Measurements from ENCODE around the gene CPPED1. TPM values are rescaled to one million over a fixed set of nuclear protein-coding genes. Genes with fewer than 3 reads are reported as not detected.
"Not testable (repeated sequence)": the region's sequence is repeated elsewhere in the genome, so short reads cannot be mapped to it uniquely, and the experiment has no call there.

The CPPED1 gene
- polyA plus RNA-seq, 1 donor from 2014 or later: 16.6 TPM

DNA sequence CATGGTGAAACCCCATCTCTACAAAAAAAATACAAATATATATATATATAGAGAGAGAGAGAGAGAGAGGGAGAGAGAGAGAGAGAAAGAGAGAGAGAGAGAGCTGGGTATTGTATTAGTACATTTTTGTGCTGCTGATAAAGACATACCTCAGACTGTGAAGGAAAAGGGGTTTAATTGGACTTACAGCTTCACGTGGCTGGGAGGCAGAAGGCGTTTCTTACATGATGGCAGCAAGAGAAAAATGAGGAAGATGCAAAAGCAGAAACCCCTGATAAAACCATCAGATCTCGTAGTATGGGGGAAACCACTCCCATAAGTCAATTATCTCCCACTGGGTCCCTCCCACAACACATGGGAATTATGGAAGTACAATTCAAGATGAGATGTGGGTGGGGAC is 37.5 kb downstream of the CPPED1 start:
- H3K9me3 Mint-ChIP-seq, H3K27me3 Mint-ChIP-seq, H3K36me3 Mint-ChIP-seq, H3K4me3 Mint-ChIP-seq, H3K27ac Mint-ChIP-seq, H3K4me1 Mint-ChIP-seq: not testable (repeated sequence)

DNA sequence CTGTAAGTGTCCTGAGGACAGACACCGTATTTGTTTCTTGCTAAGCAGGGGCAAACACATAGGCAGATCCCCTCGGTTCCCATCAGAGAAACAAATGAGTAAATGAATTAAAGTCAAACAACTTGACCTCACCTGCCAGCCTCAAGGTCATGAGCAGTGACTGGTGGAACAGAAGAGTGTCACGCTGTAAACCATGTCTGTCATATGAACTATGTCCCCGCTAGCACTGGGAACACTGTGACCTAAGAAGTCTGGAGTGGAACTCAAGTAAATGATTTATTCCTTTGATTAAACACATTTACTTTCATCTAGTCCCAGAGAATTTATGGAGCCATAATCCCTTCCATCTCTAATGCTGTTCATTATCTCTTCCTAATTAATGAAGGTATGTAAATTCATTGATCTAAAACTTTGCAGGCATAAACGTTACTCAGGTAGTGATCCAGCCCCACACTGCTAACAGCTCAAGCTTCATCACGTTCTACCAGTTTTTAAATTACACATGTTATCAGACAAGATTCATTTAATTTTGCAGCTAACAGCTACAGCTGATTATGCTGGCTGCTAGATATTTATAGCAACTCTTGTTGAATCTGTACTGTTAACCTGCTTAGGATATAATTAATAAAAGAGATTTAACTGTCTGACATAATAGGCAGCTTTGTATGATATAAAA is 38.7 kb downstream of the CPPED1 start:
- Mint-ChIP-seq H3K4me1 (peaks cover 2 to 6% (median 6%) of the 10 kb centered on the region in 3 donors), H3K4me3 (no peak overlapping the region), H3K27me3 (no peaks in the 10 kb centered on the region), H3K27ac (no peak overlapping the region), H3K9me3 (no peaks in the 10 kb centered on the region), H3K36me3 (peaks cover 7% of the 10 kb centered on the region)

DNA sequence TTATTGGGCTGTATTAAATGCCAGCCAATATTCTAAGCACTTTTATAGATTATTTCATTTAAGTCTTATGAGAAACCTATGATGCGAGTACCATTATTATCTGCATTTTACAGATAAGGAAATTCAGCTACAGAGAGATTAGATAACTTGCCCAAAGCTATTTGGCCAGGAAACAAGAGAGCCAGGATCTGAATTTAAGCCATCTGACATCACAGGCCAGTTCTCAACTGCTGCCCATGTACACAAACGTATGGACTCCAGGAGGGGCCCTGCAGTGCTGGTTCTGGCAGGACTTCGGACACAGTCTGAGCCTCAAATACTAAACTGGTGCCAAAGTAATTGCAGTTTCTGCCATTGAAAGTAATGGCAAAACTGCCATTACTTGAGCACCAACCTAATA is 40.2 kb downstream of the CPPED1 start:
- H3K4me1 Mint-ChIP-seq: peaks cover 6 to 15% (median 6%) of the 10 kb centered on the region in 3 donors
- H3K27me3 Mint-ChIP-seq: no peaks in the 10 kb centered on the region
- H3K27ac Mint-ChIP-seq: no peak overlapping the region
- no peaks in the 10 kb centered on the region for H3K9me3 Mint-ChIP-seq
- no peak overlapping the region for H3K4me3 Mint-ChIP-seq
- peaks cover 7% of the 10 kb centered on the region for H3K36me3 Mint-ChIP-seq

DNA sequence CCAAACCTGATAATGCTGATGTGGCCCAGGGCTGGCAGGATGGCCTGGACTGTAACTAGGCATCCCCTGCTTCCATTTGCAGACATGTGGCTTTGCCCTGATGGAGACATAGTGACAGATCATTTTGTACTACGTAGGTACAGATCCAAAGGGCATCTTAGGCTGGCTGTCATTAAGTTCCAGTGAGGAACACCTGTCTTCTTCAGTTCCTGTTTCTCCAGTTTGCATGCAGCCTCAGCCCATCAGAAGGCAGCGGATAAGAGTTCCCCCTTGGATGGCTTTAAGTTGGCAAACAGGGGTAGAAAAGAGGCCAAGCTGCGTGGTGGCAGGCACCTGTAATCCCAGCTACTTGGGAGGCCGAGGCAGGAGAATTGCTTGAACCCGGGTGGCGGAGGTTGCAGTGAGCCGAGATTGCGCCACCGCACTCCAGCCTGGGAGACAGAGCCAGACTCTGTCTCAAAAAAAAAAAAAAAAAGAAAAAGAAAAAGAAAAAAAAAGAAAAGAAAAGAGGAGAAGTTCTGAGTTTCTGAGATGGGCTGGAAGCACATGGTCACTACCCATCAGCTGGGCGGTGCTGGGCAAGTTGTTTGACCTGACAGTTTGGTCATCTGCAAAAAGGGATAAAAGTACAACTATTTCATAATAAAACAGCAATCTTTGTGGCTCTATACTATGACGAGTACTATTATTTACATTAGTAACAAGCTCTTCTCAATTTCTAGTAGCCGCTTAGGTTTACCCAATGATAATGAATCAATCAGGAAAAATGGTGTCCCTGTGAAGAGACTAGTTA is 42.7 kb downstream of the CPPED1 start:
- no peak overlapping the region for H3K4me3 Mint-ChIP-seq
- peaks cover 0 to 13% (median 7%) of the 10 kb centered on the region in 3 donors for H3K4me1 Mint-ChIP-seq
- H3K27me3 Mint-ChIP-seq: no peaks in the 10 kb centered on the region
- no peaks in the 10 kb centered on the region for H3K9me3 Mint-ChIP-seq
- H3K27ac Mint-ChIP-seq: no peak overlapping the region
- peaks cover 3% of the 10 kb centered on the region for H3K36me3 Mint-ChIP-seq

DNA sequence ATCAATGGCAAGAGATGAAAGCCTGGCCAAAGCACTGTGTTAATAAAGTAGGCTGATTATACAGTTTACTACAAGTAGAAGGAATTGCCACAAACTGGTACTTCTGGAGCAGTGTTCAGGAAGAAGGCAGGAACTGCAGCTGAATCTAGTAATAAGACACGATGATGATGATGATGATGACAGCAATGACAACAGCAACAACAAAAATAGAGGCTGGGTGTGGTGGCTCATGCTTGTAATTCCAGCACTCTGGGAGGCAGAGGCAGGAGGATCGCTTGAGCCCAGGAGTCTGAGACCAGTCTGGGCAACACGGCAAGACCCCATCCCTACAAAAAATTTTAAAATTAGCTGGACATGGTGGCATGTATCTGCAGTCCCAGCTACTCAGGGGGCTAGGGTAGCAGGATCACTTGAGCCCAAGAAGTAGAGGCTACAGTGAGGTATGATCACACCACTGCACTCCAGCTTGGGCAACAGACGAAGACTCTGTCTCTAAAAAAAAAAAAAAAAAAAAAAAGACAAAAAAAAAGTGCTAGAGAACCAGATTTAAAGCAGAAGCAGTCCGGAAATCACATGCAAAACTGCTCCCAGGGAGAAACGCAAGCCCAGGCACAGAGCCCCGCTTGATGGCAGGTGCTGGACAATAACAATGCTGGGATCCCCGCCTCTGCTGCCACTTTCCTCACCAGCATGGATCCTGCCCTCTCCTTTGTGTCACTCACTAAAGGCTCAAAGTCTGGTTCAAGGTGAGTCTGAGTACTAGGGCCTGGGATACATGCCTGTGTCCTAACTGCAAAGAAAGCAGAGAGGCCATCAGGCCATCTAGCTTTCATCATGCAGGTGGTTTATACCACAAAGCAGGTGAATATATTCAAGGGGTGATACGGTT is 44.8 kb downstream of the CPPED1 start:
- Mint-ChIP-seq H3K9me3 (no peaks in the 10 kb centered on the region), H3K36me3 (no peaks in the 10 kb centered on the region), H3K4me1 (peaks cover 0 to 13% (median 6%) of the 10 kb centered on the region in 3 donors), H3K4me3 (peak overlapping the region in 2 of 4 donors; percentile 43 to 70), H3K27me3 (no peaks in the 10 kb centered on the region), H3K27ac (peak overlapping the region in 2 of 3 donors; percentile 31 to 44)

DNA sequence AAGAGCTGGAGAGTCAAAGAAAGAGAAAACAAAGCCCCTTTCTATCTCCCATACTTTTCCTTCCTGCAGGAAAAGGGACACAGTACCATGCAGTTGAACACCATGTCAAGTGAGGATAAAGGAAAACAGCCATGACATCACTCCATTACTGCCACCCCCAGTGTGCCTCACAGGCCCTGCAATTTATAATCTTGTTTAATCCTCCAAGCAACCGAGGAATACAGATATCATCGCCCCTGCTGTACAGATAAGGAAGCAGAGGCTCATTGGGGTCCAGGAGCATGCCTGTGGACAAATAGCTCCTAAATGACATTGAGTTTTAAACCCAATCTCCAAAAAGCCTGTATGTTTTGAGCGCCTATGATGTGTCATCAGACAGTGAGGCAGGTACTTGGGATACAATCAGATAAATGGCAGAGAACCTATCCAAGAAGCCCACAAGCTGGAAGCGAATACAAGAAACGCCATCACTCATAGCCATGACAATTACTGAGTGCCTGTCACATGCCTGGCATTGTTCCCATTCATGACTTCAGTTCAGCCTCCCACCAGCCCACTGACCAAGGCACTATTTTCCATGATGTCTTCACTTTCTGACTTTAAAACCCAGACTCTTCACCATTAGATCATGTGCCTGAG is 45.5 kb downstream of the CPPED1 start:
- Mint-ChIP-seq H3K4me1 (peaks cover 0 to 13% (median 6%) of the 10 kb centered on the region in 3 donors), H3K36me3 (no peaks in the 10 kb centered on the region), H3K27me3 (no peaks in the 10 kb centered on the region), H3K27ac (no peak overlapping the region), H3K9me3 (no peaks in the 10 kb centered on the region), H3K4me3 (peak overlapping the region in 2 of 4 donors; percentile 63 to 70)

DNA sequence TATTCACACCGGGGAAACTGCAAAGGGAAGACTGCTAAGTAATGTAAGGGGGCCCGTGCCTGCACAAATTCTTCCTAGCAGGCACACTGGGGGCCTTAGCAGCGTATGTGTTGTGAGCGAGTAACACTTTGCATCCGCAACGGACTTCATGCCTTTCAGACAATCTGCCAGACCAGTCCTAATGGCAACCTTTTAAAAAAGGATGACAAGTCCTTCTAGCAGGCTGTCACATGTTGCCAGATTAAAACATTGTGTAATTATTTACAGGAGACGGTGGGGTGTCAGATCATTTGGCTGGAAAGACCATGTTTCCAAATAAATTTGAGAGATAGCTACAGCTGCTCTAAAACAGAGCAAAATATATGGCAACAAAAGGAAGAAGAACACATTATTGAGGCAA is 46.1 kb downstream of the CPPED1 start:
- Mint-ChIP-seq H3K9me3 (no peaks in the 10 kb centered on the region), H3K4me3 (no peak overlapping the region), H3K36me3 (no peaks in the 10 kb centered on the region), H3K27me3 (no peaks in the 10 kb centered on the region), H3K4me1 (peaks cover 0 to 13% (median 6%) of the 10 kb centered on the region in 3 donors), H3K27ac (no peak overlapping the region)

DNA sequence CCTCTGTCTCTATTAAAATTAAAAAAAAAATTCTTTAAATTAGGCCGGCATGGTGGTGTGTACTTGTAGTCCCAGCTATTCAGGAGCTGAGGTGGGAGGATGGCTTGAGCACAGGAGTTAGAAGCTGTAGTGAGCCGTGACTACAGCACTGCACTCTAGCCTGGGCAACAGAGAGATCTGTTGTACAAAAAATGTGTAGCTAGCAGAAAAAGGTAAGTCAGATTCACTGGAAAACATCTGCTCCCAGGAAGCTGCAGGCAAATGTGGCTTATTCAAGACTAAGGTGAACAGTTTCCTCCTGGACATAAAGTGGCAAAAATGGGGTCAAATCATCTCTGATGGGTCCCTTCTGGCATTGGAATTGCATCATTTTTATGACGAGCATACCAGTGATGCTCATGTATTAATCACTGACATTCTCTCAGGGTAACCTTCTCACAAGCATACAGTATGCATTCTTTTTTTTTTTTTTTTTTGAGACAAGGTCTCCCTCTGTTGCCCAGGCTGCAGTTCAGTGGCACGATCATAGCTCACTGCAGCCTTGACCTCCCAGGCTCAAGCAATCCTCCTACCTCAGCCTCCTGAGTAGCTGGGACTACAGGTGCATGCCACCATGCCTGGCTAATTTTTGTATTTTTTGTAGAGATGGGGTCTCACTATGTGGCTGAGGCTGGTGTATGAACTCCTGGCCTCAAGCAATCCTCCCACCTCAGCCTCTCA is 48.7 kb downstream of the CPPED1 start:
- Mint-ChIP-seq H3K27ac (peak overlapping the region in 1 of 3 donors; percentile 64), H3K9me3 (no peaks in the 10 kb centered on the region), H3K36me3 (peaks cover 4% of the 10 kb centered on the region), H3K4me3 (no peak overlapping the region), H3K27me3 (no peaks in the 10 kb centered on the region), H3K4me1 (peaks cover 9 to 17% (median 14%) of the 10 kb centered on the region in 3 donors)

DNA sequence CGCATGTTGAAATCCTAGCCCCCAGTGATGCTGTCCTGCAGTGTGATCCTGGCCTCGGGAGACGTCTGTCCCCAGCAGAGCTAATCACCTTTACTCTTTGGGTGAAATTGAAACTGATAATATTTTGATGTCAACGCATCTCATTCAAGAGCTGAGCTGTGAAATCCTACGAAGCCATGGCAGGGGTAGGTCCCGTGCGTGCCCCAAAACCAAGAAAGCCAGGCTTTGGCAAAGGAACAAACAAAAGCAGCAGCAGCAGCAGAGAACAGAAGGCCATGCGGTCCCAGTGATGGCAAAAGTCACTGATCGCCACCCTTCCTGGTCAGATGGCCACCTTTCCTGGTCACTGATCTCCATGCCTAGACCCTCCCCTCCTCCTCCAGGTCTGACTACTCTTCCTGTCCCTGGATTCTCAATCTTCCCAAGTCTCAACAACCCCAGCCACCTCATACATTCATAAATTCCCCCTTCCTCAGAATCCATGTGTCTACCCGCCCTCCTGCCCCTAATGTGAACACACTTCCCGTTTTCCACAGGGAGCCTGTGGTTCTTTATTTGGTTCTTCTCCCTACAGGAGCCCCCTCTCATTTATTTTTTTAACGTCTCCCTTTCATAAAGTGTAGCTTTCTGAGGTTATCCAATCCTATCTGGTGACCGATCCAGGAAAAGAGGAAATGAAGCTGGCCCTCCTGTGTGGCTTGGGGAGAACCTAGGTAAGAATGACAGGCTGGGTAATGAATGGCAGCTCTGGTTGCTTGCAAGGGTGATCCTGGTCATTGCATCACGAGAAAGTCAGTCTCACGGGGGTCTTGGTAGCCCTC is 50.3 kb downstream of the CPPED1 start:
- no peaks in the 10 kb centered on the region for H3K27me3 Mint-ChIP-seq
- no peaks in the 10 kb centered on the region for H3K9me3 Mint-ChIP-seq
- H3K4me3 Mint-ChIP-seq: no peak overlapping the region
- no peak overlapping the region for H3K27ac Mint-ChIP-seq
- peaks cover 4 to 14% (median 7%) of the 10 kb centered on the region in 3 donors for H3K4me1 Mint-ChIP-seq
- peaks cover 4% of the 10 kb centered on the region for H3K36me3 Mint-ChIP-seq

DNA sequence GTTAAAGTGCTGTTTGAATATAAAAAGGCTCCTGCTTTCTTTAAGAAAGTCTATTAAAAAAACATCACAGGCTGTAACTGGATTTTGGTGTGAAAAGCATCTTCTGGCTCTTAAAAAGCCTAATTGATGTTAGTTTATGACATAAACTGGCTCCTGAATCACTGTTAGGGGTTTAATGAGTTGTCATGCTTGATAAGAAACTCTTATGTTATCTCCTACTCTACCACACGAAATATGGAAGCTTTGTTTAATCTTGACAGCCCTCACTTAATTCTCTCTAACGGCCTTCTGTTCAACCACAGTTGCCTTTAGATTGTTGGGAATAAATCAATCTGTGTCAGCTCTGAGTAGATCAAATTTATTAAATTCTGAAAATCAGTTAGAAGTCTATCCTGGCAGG is 51.5 kb downstream of the CPPED1 start:
- Mint-ChIP-seq H3K9me3 (no peaks in the 10 kb centered on the region), H3K4me1 (peaks cover 3 to 18% (median 7%) of the 10 kb centered on the region in 3 donors), H3K27ac (no peak overlapping the region), H3K4me3 (no peak overlapping the region), H3K27me3 (no peaks in the 10 kb centered on the region), H3K36me3 (peaks cover 4% of the 10 kb centered on the region)

DNA sequence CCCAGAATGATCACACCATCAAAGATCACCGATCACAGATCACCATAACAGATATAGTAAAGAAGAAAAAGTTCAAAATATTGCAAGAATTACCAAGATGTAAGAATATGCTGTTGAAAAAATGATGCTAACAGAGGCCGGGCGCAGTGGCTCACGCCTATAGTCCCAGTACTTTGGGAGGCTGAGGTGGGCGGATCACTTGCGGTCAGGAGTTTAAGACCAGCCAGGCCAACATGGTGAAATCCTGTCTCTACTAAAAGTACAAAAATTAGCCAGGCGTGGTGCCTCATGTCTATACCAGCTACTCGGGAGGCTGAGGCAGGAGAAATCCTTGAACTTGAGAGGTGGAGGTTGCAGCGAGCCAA is 53.2 kb downstream of the CPPED1 start:
- no peaks in the 10 kb centered on the region for H3K27me3 Mint-ChIP-seq
- H3K27ac Mint-ChIP-seq: no peak overlapping the region
- peaks cover 3 to 5% (median 4%) of the 10 kb centered on the region in 3 donors for H3K9me3 Mint-ChIP-seq
- peak overlapping the region in 3 of 4 donors; percentile 32 to 86 (median 44) for H3K4me3 Mint-ChIP-seq
- H3K4me1 Mint-ChIP-seq: peaks cover 5 to 18% (median 7%) of the 10 kb centered on the region in 3 donors
- H3K36me3 Mint-ChIP-seq: peaks cover 6% of the 10 kb centered on the region

DNA sequence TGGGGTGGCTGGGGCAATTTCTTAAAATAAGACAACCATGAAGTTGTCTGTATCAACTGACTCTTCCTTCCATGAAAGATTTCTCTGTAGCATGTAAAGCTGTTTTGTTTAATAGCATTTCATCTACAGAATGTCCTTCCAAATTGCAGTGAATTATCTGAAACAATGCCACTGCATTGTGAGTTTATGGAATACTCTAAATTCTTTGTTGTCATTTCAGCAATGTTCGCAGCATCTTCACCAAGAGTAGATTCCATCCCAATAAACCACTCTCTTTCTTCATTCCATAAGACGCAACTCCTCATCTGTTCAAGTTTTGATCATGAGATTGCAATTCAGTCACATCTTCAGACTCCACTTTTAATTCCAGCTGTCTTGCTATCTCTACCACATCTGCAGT is 54.6 kb downstream of the CPPED1 start:
- Mint-ChIP-seq H3K27me3 (no peaks in the 10 kb centered on the region), H3K4me1 (peaks cover 6 to 18% (median 7%) of the 10 kb centered on the region in 3 donors), H3K9me3 (peaks cover 8 to 12% (median 9%) of the 10 kb centered on the region in 3 donors), H3K4me3 (no peak overlapping the region), H3K36me3 (peaks cover 9% of the 10 kb centered on the region), H3K27ac (no peak overlapping the region)

DNA sequence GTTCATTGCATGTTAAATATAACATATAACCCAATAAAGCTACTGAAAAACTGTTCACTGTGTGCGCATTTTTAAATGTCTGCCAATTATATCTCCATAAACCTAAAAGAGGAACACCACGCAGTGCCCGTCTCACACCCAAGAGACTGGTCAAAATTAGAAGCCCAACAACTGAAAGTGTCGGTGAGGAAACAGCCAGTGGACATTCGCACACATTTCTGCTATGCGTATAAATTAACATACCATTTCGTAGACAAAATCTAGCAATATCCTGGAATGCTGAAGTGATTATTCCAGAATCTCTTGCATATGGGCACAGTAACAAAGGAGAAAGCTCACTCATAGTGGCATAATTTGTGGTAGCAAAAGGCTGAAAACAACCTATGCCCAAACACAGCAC is 55.9 kb downstream of the CPPED1 start:
- H3K27ac Mint-ChIP-seq: no peak overlapping the region
- H3K36me3 Mint-ChIP-seq: peaks cover 11% of the 10 kb centered on the region
- no peaks in the 10 kb centered on the region for H3K27me3 Mint-ChIP-seq
- no peak overlapping the region for H3K4me3 Mint-ChIP-seq
- H3K9me3 Mint-ChIP-seq: peaks cover 9 to 12% (median 12%) of the 10 kb centered on the region in 3 donors
- H3K4me1 Mint-ChIP-seq: peaks cover 6 to 18% (median 7%) of the 10 kb centered on the region in 3 donors

All from IgD-negative memory B cell (primary cell).